BJ (cell line): Measurements from ENCODE around the gene MADCAM1. TPM values are rescaled to one million over a fixed set of nuclear protein-coding genes. Genes with fewer than 3 reads are reported as not detected.

Source experiments
- CTCF ChIA-PET: fragments of 350-600 bp; formaldehyde crosslinking; extraction: SDS; loops from one replicate; lab custom pipeline; 2021; ENCODE audit warnings: antibody characterized with exemption, inconsistent platforms; lab: Yijun Ruan, JAX
- POLR2A ChIA-PET: fragments of 300-600 bp; sonication (Branson Sonifier 250); formaldehyde crosslinking; extraction: SDS; loops from one replicate; lab custom pipeline; 2021; ENCODE audit warnings: antibody characterized with exemption; lab: Charles Lee
- DNase-seq: peaks from one replicate; pipeline ENCODE4 v3.0.0-alpha.2; 2011; ENCODE audit warnings: low read depth
- H3K27me3 ChIP-seq: 2 replicates; pipeline ENCODE4 v1.6.0; 2011; ENCODE audit warnings: low read length; ENCODE audit not compliant: control insufficient read depth, insufficient read depth
- H3K36me3 ChIP-seq: 2 replicates; pipeline ENCODE4 v1.5.1; 2011; ENCODE audit warnings: low read length; ENCODE audit not compliant: control insufficient read depth, insufficient read depth
- H3K4me3 ChIP-seq: 2 replicates; pipeline ENCODE4 v1.5.1; 2011; ENCODE audit warnings: low read depth, mild to moderate bottlenecking, control low read depth, low read length
- CTCF ChIP-seq: IDR thresholded peaks from 2 replicates; pipeline ENCODE4 v1.5.1; 2011; ENCODE audit warnings: low read depth, mild to moderate bottlenecking, control low read depth, inconsistent platforms, low read length, moderate library complexity; ENCODE audit not compliant: insufficient read depth
- polyA plus RNA-seq: library from polyadenylated mRNA; depleted of rRNA; stranded (reverse); fragments of >200 nt; gene quantifications from 2 replicates; pipeline ENCODE4 v1.2.3, GENCODE V29; 2011

The MADCAM1 gene
- polyA plus RNA-seq, 1 experiment: 0.10 TPM

GRCh38 chr19:498977-499623, 2.8 kb downstream of the MADCAM1 start:
- peaks cover 11% of the 10 kb centered on the region for H3K27me3 ChIP-seq
- DNase-seq: no peak
- ChIA-PET POLR2A (no interaction called here), CTCF (no interaction called here)
- no peak overlapping the region for H3K4me3 ChIP-seq
- H3K36me3 ChIP-seq: no peaks in the 10 kb centered on the region
- TF ChIP-seq CTCF: no peak

- no peak overlapping the region for H3K4me3 ChIP-seq
- ChIA-PET CTCF (no interaction called here), POLR2A (no interaction called here)
- H3K27me3 ChIP-seq: peaks cover 11% of the 10 kb centered on the region
- no peak for TF ChIP-seq CTCF
- no peak for DNase-seq
- no peaks in the 10 kb centered on the region for H3K36me3 ChIP-seq
Observed at GRCh38 chr19:501646-502045, 5.4 kb downstream of the MADCAM1 start.

- no peak overlapping the region for H3K4me3 ChIP-seq
- H3K36me3 ChIP-seq: no peaks in the 10 kb centered on the region
- CTCF ChIA-PET: interaction anchor here (1.0 to 2.8 kb wide), 2 partner anchors 9 to 27 kb away, joined by 6 to 16 read pairs; partner anchors contain the start of genes CDC34 and MADCAM1
- POLR2A ChIA-PET: no interaction called here
- H3K27me3 ChIP-seq: no peaks in the 10 kb centered on the region
- TF ChIP-seq CTCF: no peak
- no peak for DNase-seq
Observed at GRCh38 chr19:504616-505015, 8.3 kb downstream of the MADCAM1 start.

- Histone ChIP-seq H3K4me3 (peak overlapping the region; percentile 98), H3K36me3 (no peaks in the 10 kb centered on the region), H3K27me3 (no peaks in the 10 kb centered on the region)
- peak; percentile 100 for DNase-seq
- CTCF ChIA-PET: interaction anchor here (0.6 to 2.8 kb wide), 16 partner anchors 9 to 212 kb away, joined by 3 to 16 read pairs (median 4); partner anchors contain the start of genes CDC34 and MADCAM1
- TF ChIP-seq CTCF: peak; percentile 99
- POLR2A ChIA-PET: no interaction called here
Observed at GRCh38 chr19:506404-507285, 10.4 kb downstream of the MADCAM1 start.
